A673 (cell line): ENCODE measurements around the gene DNAJB2. TPM values are rescaled to one million over a fixed set of nuclear protein-coding genes. Genes with fewer than 3 reads are reported as not detected.

Experiments used
- BruUV-seq: library from RNA; stranded (reverse); fragments of 400-500 nt; replicated peaks from 2 replicates; lab custom pipeline; 2021; lab: Mats Ljungman, UMichigan
- CTCF ChIA-PET: fragments of 300-600 bp; sonication (Branson Sonifier 250); formaldehyde crosslinking; loops from one replicate; lab custom pipeline; 2022; ENCODE audit warnings: antibody characterized with exemption; lab: Charles Lee
- POLR2A ChIA-PET: fragments of 300-600 bp; sonication (Branson Sonifier 250); formaldehyde crosslinking; loops from one replicate; lab custom pipeline; 2022; ENCODE audit warnings: antibody characterized with exemption; ENCODE audit not compliant: low non-redundant PET; lab: Charles Lee
- DNase-seq: peaks from one replicate; pipeline ENCODE4 v3.0.0-alpha.2; 2015; ENCODE audit warnings: low spot score
- H3K27ac ChIP-seq: fragments of 200-600 bp; sonication (generic); 2 replicates; pipeline ENCODE4 v1.5.1; 2016; ENCODE audit warnings: mixed run types, low read depth, mild to moderate bottlenecking, mixed read lengths, antibody characterized with exemption, low read length; ENCODE audit not compliant: poor library complexity, severe bottlenecking
- H3K27me3 ChIP-seq: fragments of 200-600 bp; sonication (generic); replicated peaks from 2 replicates; pipeline ENCODE4 v1.6.1; 2017; ENCODE audit warnings: mixed run types, low read depth, mild to moderate bottlenecking, mixed read lengths, antibody characterized with exemption, low read length; ENCODE audit not compliant: insufficient read depth, poor library complexity
- H3K36me3 ChIP-seq: fragments of 200-600 bp; sonication (generic); 2 replicates; pipeline ENCODE4 v1.6.1; 2016; ENCODE audit warnings: mixed run types, mild to moderate bottlenecking, mixed read lengths, antibody characterized with exemption, low read length; ENCODE audit not compliant: insufficient read depth, poor library complexity, severe bottlenecking
- H3K4me1 ChIP-seq: fragments of 200-600 bp; sonication (generic); 2 replicates; pipeline ENCODE4 v1.6.1; 2017; ENCODE audit warnings: mixed run types, mild to moderate bottlenecking, mixed read lengths, antibody characterized with exemption, low read length; ENCODE audit not compliant: insufficient read depth, poor library complexity, severe bottlenecking
- H3K4me3 ChIP-seq: fragments of 200-600 bp; sonication (generic); 2 replicates; pipeline ENCODE4 v1.5.1; 2016; ENCODE audit warnings: low read depth, mixed run types, mild to moderate bottlenecking, mixed read lengths, low read length; ENCODE audit not compliant: poor library complexity, severe bottlenecking
- H3K9me3 ChIP-seq: fragments of 200-600 bp; sonication (generic); 2 replicates; pipeline ENCODE4 v1.6.1; 2016; ENCODE audit warnings: mixed run types, low read depth, mild to moderate bottlenecking, mixed read lengths, antibody characterized with exemption, low read length; ENCODE audit not compliant: poor library complexity, severe bottlenecking
- EZH2 ChIP-seq: fragments of 200-600 bp; sonication (generic); IDR thresholded peaks from 2 replicates; pipeline ENCODE4 v1.6.1; 2017; ENCODE audit warnings: borderline replicate concordance, low read depth, mild to moderate bottlenecking, mixed read lengths, antibody characterized with exemption, low read length; ENCODE audit not compliant: poor library complexity, severe bottlenecking
- intact Hi-C: fragments of 100-400 bp; cut with micrococcal nuclease; formaldehyde crosslinking; loops from one replicate; pipeline ENCODE4 v1.10.0; 2022; ENCODE audit not compliant: unreplicated experiment
- total RNA-seq: library from RNA; stranded (reverse); gene quantifications from 2 replicates; pipeline ENCODE4 v1.2.3, GENCODE V29; 2021
- TF ChIP-seq, protein P1 (sequence below): fragments of 300-800, 200-600 bp; sonication (generic); conservative IDR thresholded peaks from 2 replicates; pipeline ENCODE4 v1.5.1; 2017; ENCODE audit warnings: low read depth, mild to moderate bottlenecking, antibody characterized with exemption, low read length, moderate library complexity, mixed read lengths

The DNAJB2 gene
- total RNA-seq, 1 experiment from 2014 or later: 24.4 TPM

GRCh38 chr2:219248845-219249202 lies 30.3 kb upstream of the DNAJB2 start:
- Histone ChIP-seq H3K36me3 (peaks cover 10% of the 10 kb centered on the region), H3K4me3 (no peak overlapping the region), H3K27me3 (no peaks in the 10 kb centered on the region), H3K27ac (peak overlapping the region; percentile 87), H3K4me1 (peaks cover 43% of the 10 kb centered on the region), H3K9me3 (no peaks in the 10 kb centered on the region)
- no TSS peak for BruUV-seq
- no peak for DNase-seq
- TF ChIP-seq EZH2: no peak
- TF ChIP-seq, protein P1, sequence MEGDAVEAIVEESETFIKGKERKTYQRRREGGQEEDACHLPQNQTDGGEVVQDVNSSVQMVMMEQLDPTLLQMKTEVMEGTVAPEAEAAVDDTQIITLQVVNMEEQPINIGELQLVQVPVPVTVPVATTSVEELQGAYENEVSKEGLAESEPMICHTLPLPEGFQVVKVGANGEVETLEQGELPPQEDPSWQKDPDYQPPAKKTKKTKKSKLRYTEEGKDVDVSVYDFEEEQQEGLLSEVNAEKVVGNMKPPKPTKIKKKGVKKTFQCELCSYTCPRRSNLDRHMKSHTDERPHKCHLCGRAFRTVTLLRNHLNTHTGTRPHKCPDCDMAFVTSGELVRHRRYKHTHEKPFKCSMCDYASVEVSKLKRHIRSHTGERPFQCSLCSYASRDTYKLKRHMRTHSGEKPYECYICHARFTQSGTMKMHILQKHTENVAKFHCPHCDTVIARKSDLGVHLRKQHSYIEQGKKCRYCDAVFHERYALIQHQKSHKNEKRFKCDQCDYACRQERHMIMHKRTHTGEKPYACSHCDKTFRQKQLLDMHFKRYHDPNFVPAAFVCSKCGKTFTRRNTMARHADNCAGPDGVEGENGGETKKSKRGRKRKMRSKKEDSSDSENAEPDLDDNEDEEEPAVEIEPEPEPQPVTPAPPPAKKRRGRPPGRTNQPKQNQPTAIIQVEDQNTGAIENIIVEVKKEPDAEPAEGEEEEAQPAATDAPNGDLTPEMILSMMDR: no peak
- ChIA-PET CTCF (no interaction called here), POLR2A (no interaction called here)
- intact Hi-C loops: no loop called here

DNA sequence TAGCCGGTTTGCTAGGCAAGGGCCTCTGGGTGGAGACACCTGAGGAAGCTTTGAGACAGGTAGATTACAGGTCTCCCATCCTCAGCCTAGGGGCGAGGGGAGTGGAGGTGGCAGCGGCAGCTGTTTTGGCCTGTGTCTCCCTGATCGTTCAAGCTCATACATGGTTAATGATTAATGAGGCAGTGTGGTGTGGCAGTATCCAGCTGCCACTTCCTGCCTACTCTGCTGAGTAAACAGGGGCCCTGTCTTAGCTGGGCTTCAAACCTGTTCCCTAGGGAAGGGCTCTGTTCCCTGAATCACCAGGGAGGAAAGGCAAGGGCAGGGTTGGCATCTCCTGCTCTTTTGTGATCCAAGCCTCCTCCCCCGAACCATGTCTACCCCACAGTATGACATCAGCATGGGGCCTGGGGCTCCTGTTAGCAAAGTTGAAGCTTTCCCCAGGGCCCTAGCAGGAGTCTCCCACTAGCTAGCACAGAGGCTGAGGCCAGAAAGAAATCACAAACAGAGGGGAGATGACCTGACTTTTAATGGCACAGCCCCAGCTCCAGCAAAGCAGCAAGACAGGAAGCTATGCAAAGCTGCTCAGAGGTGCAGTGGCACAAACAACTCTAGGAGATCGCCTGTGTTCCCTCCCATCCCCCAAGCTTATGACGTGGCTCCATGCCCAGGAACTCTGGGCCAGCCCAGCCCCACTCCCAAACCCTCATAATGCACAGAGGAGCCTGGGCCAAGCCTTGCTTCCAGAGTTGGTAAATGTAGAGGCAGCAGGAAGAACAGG lies 29.8 kb upstream of the DNAJB2 start:
- CTCF ChIA-PET: interaction anchor here (0.9 to 1.0 kb wide), 2 partner anchors 28 to 46 kb away, joined by 3 read pairs; no protein-coding TSS in a partner anchor
- intact Hi-C loops: no loop called here
- BruUV-seq: no TSS peak

GRCh38 chr2:219250049-219250781 lies 29.0 kb upstream of the DNAJB2 start:
- Histone ChIP-seq H3K4me1 (peaks cover 43% of the 10 kb centered on the region), H3K36me3 (peaks cover 10% of the 10 kb centered on the region), H3K27me3 (peaks cover 12% of the 10 kb centered on the region), H3K27ac (peak overlapping the region; percentile 87), H3K4me3 (no peak overlapping the region), H3K9me3 (no peaks in the 10 kb centered on the region)
- no peak for DNase-seq
- BruUV-seq: no TSS peak
- ChIA-PET POLR2A (no interaction called here), CTCF (interaction anchor here (0.9 to 1.0 kb wide), 2 partner anchors 27 to 45 kb away, joined by 3 read pairs; no protein-coding TSS in a partner anchor)
- intact Hi-C loops: no loop called here
- TF ChIP-seq, protein P1: no peak
- no peak for TF ChIP-seq EZH2

More for the DNA sequence above, 29.8 kb upstream of the DNAJB2 start:
- H3K9me3 ChIP-seq: no peaks in the 10 kb centered on the region
- POLR2A ChIA-PET: no interaction called here
- H3K27ac ChIP-seq: peak overlapping the region; percentile 87
- peak; percentile 93 for DNase-seq
- peaks cover 10% of the 10 kb centered on the region for H3K36me3 ChIP-seq
- peaks cover 4% of the 10 kb centered on the region for H3K27me3 ChIP-seq
- TF ChIP-seq, protein P1: no peak
- no peak for TF ChIP-seq EZH2
- H3K4me3 ChIP-seq: no peak overlapping the region
- peaks cover 43% of the 10 kb centered on the region for H3K4me1 ChIP-seq
